GM19455 (cell line): ENCODE data around the gene ZNF780B.

Experiments used
- ATAC-seq: cut with Tn5 transposase; IDR thresholded peaks from one replicate; pipeline ENCODE4 v1.9.1; 2021; ENCODE audit not compliant: unreplicated experiment

Gene ZNF780B

GRCh38 chr19:40055832-40056504 lies at the start of gene ZNF780B:
TSS of gene ZNF780B (minus strand) at chr19:40056231. CDS start at chr19:40050332, 5,899 bp downstream.
- no peak for ATAC-seq

- no peak for ATAC-seq
Observed at GRCh38 chr19:40104754-40105153, 48.7 kb upstream of the ZNF780B start.

- ATAC-seq = no peak
Observed at GRCh38 chr19:40103600-40103999, 47.6 kb upstream of the ZNF780B start.

GRCh38 chr19:40101813-40102212 lies 45.8 kb upstream of the ZNF780B start:
- no peak for ATAC-seq

GRCh38 chr19:40093416-40093815 lies 37.4 kb upstream of the ZNF780B start:
- no peak for ATAC-seq

GRCh38 chr19:40091205-40092129 lies 35.4 kb upstream of the ZNF780B start:
- no peak for ATAC-seq

- peak; percentile 86 for ATAC-seq
Observed at GRCh38 chr19:40090241-40091204, 34.5 kb upstream of the ZNF780B start, which contains the start of gene ZNF780A. TSS of gene ZNF780A (minus strand) at chr19:40090943. CDS start at chr19:40084753, 6,190 bp downstream.

GRCh38 chr19:40089462-40089861 lies 33.4 kb upstream of the ZNF780B start:
- ATAC-seq = no peak

- no peak for ATAC-seq
Observed at GRCh38 chr19:40088299-40089047, 32.4 kb upstream of the ZNF780B start.

GRCh38 chr19:40084948-40085347 lies 28.9 kb upstream of the ZNF780B start:
- no peak for ATAC-seq

GRCh38 chr19:40081411-40081810 lies 25.4 kb upstream of the ZNF780B start:
- ATAC-seq = no peak

- ATAC-seq = no peak
Observed at GRCh38 chr19:40080289-40080688, 24.3 kb upstream of the ZNF780B start.

GRCh38 chr19:40078377-40078776 lies 22.3 kb upstream of the ZNF780B start:
- no peak for ATAC-seq

GRCh38 chr19:40070058-40070457 lies 14.0 kb upstream of the ZNF780B start:
- no peak for ATAC-seq

- ATAC-seq = no peak
Observed at GRCh38 chr19:40059624-40060023, 3.6 kb upstream of the ZNF780B start.

GRCh38 chr19:40057166-40057565 lies 1.1 kb upstream of the ZNF780B start:
- no peak for ATAC-seq

GRCh38 chr19:40056505-40056904 lies 474 bp upstream of the ZNF780B start:
- ATAC-seq = no peak

- ATAC-seq = no peak
Observed at GRCh38 chr19:40055049-40055448, 982 bp downstream of the ZNF780B start.

GRCh38 chr19:40054632-40055031 lies 1.4 kb downstream of the ZNF780B start:
- no peak for ATAC-seq

- ATAC-seq = no peak
Observed at GRCh38 chr19:40053491-40053890, 2.5 kb downstream of the ZNF780B start.
